Muscle layer of duodenum (tissue), 2 donors: ENCODE results near the gene SBF1.
"Not testable (repeated sequence)": the region's sequence is repeated elsewhere in the genome, so short reads cannot be mapped to it uniquely, and the experiment has no call there.

Source experiments
- H3K27ac ChIP-seq: one replicate; pipeline ENCODE4 v1.7.0; 2013; ENCODE audit warnings: mild to moderate bottlenecking, low read length
- H3K27me3 ChIP-seq: one replicate; pipeline ENCODE4 v1.7.0; 2013; ENCODE audit warnings: low read depth, mild to moderate bottlenecking, control low read depth, low read length
- H3K36me3 ChIP-seq, 2 donors: one replicate each; pipeline ENCODE4 v1.7.0; 2013; ENCODE audit warnings: low read length in 2 of 2, control low read depth in 1 of 2, mild to moderate bottlenecking in 1 of 2; ENCODE audit not compliant: insufficient read depth in 2 of 2, control insufficient read depth in 1 of 2
- H3K4me1 ChIP-seq, 2 donors: one replicate each; pipeline ENCODE4 v1.7.0; 2013; ENCODE audit warnings: low read length in 2 of 2, mild to moderate bottlenecking in 2 of 2, control low read depth in 1 of 2, moderate library complexity in 1 of 2; ENCODE audit not compliant: insufficient read depth in 2 of 2, control insufficient read depth in 1 of 2
- H3K4me3 ChIP-seq, 2 donors: one replicate each; pipeline ENCODE4 v1.7.0; 2013; ENCODE audit warnings: low read length in 2 of 2, low read depth in 1 of 2, mild to moderate bottlenecking in 1 of 2
- H3K9me3 ChIP-seq, 2 donors: one replicate each; pipeline ENCODE4 v1.7.0; 2013; ENCODE audit warnings: low read length in 2 of 2, control low read depth in 1 of 2, mild to moderate bottlenecking in 1 of 2; ENCODE audit not compliant: control insufficient read depth in 1 of 2
- donor health status: healthy.

The SBF1 gene

DNA sequence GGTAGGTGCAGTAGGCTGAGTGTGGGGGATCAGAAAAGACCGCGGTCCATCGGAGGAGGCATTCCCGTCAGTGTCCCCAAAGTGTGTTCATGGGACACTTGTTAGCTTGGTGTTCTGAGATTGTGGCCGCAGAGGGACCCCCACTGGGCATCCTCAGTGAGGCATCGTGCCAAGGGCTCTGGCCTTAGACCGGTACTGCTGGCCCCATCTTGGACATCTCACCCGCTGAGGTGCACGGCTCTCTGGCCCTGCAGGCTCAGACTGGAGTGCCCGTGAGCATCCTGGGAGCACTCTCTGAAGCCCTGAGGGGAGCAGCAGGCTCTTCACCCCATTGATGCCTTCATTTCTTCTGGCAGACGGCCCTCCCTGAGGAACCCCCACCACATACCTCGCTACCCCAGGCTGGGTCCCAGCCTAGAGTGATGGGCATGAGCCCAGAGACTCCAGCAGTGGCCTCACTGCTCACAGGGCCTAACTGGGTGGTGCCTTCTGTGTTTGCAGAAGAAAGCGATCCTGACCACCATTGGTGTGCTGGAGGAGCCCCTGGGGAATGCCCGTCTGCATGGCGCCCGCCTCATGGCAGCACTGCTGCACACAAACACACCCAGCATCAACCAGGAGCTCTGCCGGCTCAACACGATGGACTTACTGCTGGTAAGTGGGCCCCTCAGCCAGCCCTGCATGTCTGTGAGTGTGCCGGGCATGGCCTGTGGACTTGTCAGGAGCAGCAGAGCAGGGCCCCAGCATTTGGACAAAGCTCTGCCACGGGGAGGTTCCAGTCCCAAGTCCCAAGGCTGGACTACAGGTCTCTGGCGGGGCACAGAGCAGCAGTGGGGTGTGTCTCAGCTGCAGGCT, 51.6 kb downstream of the SBF1 start:
- no peaks in the 10 kb centered on the region for H3K4me1 ChIP-seq
- H3K27ac ChIP-seq, result no peak overlapping the region
- no peaks in the 10 kb centered on the region for H3K27me3 ChIP-seq
- H3K4me3 ChIP-seq, result no peak overlapping the region
- H3K36me3 ChIP-seq, result peaks cover 51 to 60% of the 10 kb centered on the region in 2 donors
- no peaks in the 10 kb centered on the region for H3K9me3 ChIP-seq

DNA sequence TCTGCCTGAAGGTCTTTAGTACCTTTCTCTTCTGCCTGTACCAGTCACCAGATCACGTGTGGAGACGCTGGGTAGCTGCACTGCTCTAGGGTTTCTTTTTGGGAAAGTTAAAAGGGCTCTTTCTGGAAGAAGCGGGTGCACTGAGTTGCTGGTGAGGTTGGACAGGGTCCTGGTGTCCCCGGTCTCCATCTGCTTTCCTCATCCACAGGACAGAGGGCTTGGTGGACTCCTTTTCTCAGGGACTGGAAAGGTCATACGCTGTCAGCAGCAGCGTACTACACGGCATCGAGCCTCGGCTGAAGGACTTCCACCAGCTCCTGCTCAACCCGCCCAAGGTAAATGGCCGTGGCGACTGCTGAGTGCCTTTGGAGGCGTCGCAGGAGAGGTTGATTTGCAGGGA, 52.8 kb downstream of the SBF1 start:
- Histone ChIP-seq H3K27ac (no peak overlapping the region), H3K36me3 (peaks cover 62 to 68% of the 10 kb centered on the region in 2 donors), H3K9me3 (no peaks in the 10 kb centered on the region), H3K4me1 (no peaks in the 10 kb centered on the region), H3K27me3 (no peaks in the 10 kb centered on the region), H3K4me3 (no peak overlapping the region)

GRCh38 chr22:50420581-50420980, 54.3 kb downstream of the SBF1 start:
- H3K4me1 ChIP-seq, result no peaks in the 10 kb centered on the region
- H3K27me3 ChIP-seq, result no peaks in the 10 kb centered on the region
- H3K36me3 ChIP-seq, result peaks cover 68 to 83% of the 10 kb centered on the region in 2 donors
- no peaks in the 10 kb centered on the region for H3K9me3 ChIP-seq
- no peak overlapping the region for H3K27ac ChIP-seq
- H3K4me3 ChIP-seq, result no peak overlapping the region

GRCh38 chr22:50420015-50420414, 54.8 kb downstream of the SBF1 start:
- Histone ChIP-seq H3K4me1 (no peaks in the 10 kb centered on the region), H3K4me3 (no peak overlapping the region), H3K27ac (no peak overlapping the region), H3K36me3 (peaks cover 68 to 84% of the 10 kb centered on the region in 2 donors), H3K9me3 (no peaks in the 10 kb centered on the region), H3K27me3 (no peaks in the 10 kb centered on the region)

DNA sequence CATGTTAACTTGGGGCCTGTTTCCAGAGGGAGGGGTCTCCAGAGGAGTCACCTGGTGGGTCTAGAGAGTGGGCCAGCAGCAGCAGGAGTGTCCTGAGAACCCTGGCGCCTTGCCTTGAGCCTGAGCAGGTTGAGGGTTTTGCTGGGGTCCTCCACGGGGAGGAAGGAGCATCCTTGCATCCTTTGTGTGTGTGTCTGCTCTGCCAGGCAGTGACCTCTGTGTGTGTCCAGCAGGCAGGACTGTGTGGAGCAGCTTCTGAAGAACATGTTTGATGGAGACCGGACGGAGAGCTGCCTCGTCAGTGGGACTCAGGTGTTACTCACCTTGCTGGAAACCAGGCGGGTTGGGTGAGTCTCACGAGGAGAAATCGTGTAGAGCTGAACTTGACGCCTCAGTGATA, 55.7 kb downstream of the SBF1 start:
- Histone ChIP-seq H3K4me3 (no peak overlapping the region), H3K4me1 (no peaks in the 10 kb centered on the region), H3K36me3 (peaks cover 71 to 88% of the 10 kb centered on the region in 2 donors), H3K27ac (no peak overlapping the region), H3K27me3 (no peaks in the 10 kb centered on the region), H3K9me3 (no peaks in the 10 kb centered on the region)

DNA sequence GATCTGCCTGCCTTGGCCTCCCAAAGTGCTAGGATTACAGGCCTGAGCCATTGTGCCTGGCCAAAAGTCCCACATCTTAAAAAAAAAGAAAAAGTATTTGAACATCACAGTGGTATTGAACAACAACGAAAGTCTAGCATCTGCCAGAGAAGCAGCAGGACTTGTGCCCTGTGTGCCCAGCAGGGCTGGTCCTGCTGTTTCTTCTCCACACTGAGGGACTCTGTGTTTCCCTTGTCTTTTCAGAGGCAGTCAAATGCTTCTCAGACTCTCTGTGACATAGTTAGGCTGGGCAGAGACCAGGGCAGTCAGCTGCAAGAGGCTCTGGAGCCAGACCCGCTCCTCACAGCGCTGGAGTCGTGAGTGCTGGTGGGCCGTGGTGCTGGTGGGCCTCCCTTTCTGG, 56.2 kb downstream of the SBF1 start:
- peaks cover 71 to 88% of the 10 kb centered on the region in 2 donors for H3K36me3 ChIP-seq
- no peaks in the 10 kb centered on the region for H3K4me1 ChIP-seq
- no peak overlapping the region for H3K27ac ChIP-seq
- H3K4me3 ChIP-seq, result no peak overlapping the region
- no peaks in the 10 kb centered on the region for H3K27me3 ChIP-seq
- no peaks in the 10 kb centered on the region for H3K9me3 ChIP-seq

DNA sequence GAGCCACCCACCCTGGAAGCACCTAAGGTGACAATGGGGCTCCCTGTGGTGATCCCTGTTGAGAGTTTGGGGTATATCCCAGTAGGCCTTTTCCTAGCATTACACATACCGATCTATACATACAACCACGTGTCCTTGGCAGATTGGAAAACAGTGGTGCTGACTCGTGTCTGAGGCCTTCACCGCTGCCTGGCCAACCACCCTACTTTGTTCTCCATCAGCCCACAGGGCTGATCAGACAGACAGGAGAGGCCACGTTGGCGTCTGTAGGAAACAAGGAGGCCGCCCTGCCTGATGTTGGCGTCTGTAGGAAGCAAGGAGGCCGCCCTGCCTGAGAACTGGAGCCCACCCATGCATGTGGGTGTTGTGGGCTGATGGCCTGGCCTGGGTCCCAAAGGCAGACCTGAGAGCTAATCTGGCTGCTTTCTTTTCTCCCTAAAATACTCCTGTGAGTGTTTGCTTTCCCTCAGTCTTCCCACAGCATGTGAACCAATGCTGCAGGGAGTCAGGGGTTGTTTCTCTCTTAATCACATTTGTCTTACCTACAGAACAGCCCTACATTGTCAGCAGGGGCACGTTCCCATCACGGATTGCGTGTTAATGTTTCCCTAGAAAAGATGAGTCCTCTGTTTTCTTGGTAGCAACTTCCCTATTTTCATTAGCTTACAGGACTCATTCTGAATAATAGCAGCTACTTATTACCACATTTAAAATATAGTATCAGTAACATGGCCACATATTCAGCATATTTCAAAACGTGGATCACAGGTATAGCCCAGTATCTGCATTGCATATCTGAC, 57.2 kb downstream of the SBF1 start:
- H3K27ac ChIP-seq, result no peak overlapping the region
- H3K4me1 ChIP-seq, result no peaks in the 10 kb centered on the region
- H3K27me3 ChIP-seq, result no peaks in the 10 kb centered on the region

DNA sequence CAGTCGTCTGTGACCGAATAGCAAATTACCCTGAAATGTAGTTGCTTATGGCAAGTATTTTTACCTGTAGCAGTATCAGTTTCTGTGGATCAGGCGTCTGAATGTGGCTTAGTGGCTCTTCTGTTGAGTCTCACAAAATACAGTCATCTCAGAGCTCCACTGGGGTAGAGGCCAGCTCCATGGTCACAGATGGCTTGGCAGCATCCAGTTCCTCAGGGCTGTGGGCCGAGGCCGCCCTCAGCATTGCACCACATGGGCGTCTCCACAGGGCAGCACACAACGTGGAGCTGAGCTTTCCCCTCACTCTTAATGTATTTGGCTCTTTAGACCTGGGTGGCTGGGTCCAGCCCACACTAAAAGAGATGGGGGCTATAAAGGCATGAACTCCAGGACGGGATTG, 57.8 kb downstream of the SBF1 start:
- H3K27me3 ChIP-seq, result no peaks in the 10 kb centered on the region
- H3K4me3 ChIP-seq, result no peak overlapping the region
- H3K4me1 ChIP-seq, result no peaks in the 10 kb centered on the region
- peaks cover 56 to 74% of the 10 kb centered on the region in 2 donors for H3K36me3 ChIP-seq
- no peak overlapping the region for H3K27ac ChIP-seq
- no peaks in the 10 kb centered on the region for H3K9me3 ChIP-seq

More for the DNA sequence above, 57.2 kb downstream of the SBF1 start:
- Histone ChIP-seq H3K36me3 (peaks cover 61 to 80% of the 10 kb centered on the region in 2 donors), H3K4me3 (no peak overlapping the region), H3K9me3 (no peaks in the 10 kb centered on the region)

- Histone ChIP-seq H3K4me3 (no peak overlapping the region), H3K36me3 (peaks cover 47 to 63% of the 10 kb centered on the region in 2 donors), H3K4me1 (no peaks in the 10 kb centered on the region), H3K27me3 (no peaks in the 10 kb centered on the region), H3K27ac (no peak overlapping the region), H3K9me3 (no peaks in the 10 kb centered on the region)
Observed at GRCh38 chr22:50415426-50415825, 59.4 kb downstream of the SBF1 start.

GRCh38 chr22:50414476-50415248, 60.2 kb downstream of the SBF1 start:
- H3K36me3 ChIP-seq, result peaks cover 43 to 60% of the 10 kb centered on the region in 2 donors
- H3K9me3 ChIP-seq, result no peaks in the 10 kb centered on the region

DNA sequence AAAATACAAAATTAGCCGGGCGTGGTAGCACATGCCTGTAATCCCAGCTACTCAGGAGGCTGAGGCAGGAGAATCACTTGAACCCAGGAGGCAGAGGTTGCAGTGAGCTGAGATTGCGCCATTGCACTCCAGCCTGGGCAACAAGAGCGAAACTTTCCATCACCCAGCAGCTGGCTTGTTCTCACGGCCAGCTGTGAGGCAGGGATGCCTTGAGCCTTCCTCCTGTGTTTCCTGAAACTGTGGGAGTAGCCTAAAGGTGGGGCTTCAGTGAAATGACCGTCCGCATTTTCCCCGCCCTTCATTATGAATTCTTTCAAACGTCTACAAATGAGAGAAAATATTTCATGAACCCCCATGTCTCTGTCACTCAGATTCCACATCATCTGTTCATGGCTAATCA, 65.9 kb downstream of the SBF1 start:
- not testable (repeated sequence) for H3K4me1 ChIP-seq, H3K27me3 ChIP-seq, H3K4me3 ChIP-seq, H3K27ac ChIP-seq, H3K9me3 ChIP-seq
- H3K36me3 ChIP-seq, result peaks cover 16 to 36% of the 10 kb centered on the region in 2 donors

More at GRCh38 chr22:50414476-50415248, 60.2 kb downstream of the SBF1 start:
- no peak overlapping the region for H3K27ac ChIP-seq
- H3K4me1 ChIP-seq, result no peaks in the 10 kb centered on the region
- H3K27me3 ChIP-seq, result no peaks in the 10 kb centered on the region
- no peak overlapping the region for H3K4me3 ChIP-seq
